Fibroblast of pulmonary artery (primary cell): ENCODE measurements around the gene KRT9.

Experiments used
- DNase-seq: peaks from one replicate; pipeline ENCODE4 v3.0.0-alpha.2; 2010; ENCODE audit warnings: low read depth
- H3K4me3 ChIP-seq: replicated peaks from 2 replicates; pipeline ENCODE4 v1.5.1; 2011; ENCODE audit warnings: low read depth, mild to moderate bottlenecking, control low read depth, low read length, moderate library complexity
- CTCF ChIP-seq: IDR thresholded peaks from 2 replicates; pipeline ENCODE4 v1.5.1; 2011; ENCODE audit warnings: mild to moderate bottlenecking, control low read depth, low read length, inconsistent platforms; ENCODE audit errors: missing control alignments

KRT9 gene

DNA sequence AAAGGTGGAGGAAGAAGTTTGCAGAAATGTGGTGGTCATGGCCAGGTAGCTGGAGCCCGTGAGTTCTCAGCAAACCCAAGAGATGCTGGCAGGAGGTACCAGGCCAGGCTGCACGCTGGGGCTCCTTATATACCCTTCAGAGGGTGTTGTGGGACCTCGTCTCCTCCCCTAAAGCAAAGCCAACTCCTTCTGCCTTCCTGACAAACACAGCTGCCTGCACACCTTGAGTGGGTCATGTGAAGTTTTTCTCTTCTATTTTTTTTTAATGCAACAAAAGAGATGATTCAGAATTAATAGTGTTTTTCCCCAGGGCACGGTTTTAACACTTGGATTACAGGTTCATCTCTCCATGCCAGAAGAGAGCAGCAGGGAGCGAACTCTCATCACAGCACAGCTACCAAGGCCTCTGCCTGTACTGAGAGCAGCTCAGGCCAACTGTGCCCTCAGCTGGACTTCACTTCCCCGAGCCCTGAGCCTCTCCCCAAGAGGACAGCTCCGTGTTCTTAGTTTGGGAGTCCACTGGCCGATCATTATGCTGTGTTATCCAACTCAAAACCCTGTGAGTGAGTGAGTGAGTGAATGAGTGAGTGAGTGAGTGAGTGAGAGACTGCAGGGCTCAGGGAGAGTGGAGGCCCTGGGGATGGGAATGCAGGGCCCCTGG is 52.9 kb downstream of the KRT9 start, which contains the start of gene KRT15:
Gene KRT15 (minus strand): TSS at position 102 of the 661 bp plus-strand sequence. CDS start 63 bp downstream, at position 39.
- peak; percentile 16 for DNase-seq
- no peak within 1 kb of the TSS for H3K4me3 ChIP-seq
- TF ChIP-seq CTCF = no peak

GRCh38 chr17:41518031-41518430 is 53.8 kb downstream of the KRT9 start:
- TF ChIP-seq CTCF = no peak
- no peak overlapping the region for H3K4me3 ChIP-seq
- no peak for DNase-seq

DNA sequence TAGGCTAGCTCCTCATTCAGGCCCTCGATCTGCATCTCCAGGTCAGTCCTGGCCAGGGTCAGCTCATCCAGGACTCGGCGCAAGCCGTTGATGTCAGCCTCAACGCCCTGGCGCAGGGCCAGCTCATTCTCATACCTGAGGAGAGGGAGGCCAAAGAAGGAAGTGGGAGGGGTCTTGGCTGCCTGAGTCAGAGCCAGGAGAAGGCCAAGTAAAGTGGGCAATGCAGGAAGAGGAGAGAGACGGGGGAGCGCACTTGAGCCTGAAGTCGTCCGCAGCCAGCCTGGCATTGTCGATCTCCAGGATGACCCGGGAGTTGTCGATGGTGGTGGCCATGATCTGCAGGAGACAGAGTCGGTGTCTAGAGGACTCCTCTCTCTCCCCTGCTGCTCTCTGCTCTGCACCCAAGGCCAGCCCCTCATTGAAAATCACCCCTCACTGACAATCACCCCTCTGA is 55.0 kb downstream of the KRT9 start:
- DNase-seq = no peak
- H3K4me3 ChIP-seq = no peak overlapping the region
- no peak for TF ChIP-seq CTCF

DNA sequence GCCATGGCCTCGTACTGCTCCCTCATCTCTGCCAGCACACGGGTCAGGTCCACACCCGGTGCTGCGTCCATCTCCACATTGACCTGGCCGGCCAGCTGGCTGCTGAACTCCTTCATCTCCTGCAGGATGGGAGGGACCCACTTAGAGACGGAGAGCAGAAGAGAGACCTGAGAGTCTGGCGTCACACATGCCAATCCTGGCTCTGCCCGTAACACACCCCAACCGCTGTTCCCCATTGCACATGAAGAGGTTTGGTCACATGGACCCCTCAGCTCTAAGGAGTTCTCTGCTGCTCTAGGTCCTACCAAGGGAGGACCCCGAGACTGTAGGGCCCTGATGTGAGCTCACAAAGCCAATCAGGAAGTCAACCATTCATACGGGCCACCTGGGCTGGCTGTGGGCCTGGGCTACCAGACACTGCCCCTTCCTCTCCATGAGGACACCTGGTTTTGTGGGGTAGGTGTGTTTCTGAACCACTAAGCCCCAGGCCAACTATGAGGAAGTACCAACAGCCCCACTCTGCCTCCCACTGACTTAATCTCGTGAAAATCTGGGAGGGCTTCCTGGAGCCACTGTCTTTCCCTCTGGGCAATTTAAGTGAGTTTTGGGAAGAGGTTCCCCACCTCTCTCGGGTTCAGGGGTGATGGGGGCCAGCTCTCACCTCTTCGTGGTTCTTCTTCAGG is 55.6 kb downstream of the KRT9 start:
- no peak overlapping the region for H3K4me3 ChIP-seq
- no peak for TF ChIP-seq CTCF

More for the DNA sequence above, 55.6 kb downstream of the KRT9 start:
- DNase-seq = no peak
